ENCODE measurements around the gene GDPD3. TPM values are rescaled to one million over a fixed set of nuclear protein-coding genes. Genes with fewer than 3 reads are reported as not detected.

The GDPD3 gene
- total and polyA plus RNA-seq, 2 of the 13 experiments (the other 11 are each of a cell fraction or from before 2014, with no cell fraction given): 18.7 to 20.6 TPM

GRCh38 chr16:30065102-30065942, 48.0 kb downstream of the GDPD3 start, which contains the start of gene ALDOA (continued):
- no peak for TF ChIP-seq FUBP1 (CRISPR knock-in tag; IDR thresholded peaks at IDR 0.05; ENCODE audit: borderline replicate concordance)
- TF ChIP-seq ZBTB10 (CRISPR knock-in tag; IDR thresholded peaks at IDR 0.05; ENCODE audit: borderline replicate concordance): no peak
- peak; percentile 99 for TF ChIP-seq KDM5B (CRISPR knock-in tag; IDR thresholded peaks at IDR 0.05; ENCODE audit: borderline replicate concordance)
- peak; percentile 95 for TF ChIP-seq KLF13 (CRISPR knock-in tag; IDR thresholded peaks at IDR 0.05)
- TF ChIP-seq HOXD1 (CRISPR knock-in tag; IDR thresholded peaks at IDR 0.05): peak; percentile 83
- peak; percentile 44; the same call in 1 of the 2 replicates for TF ChIP-seq DPF2 (CRISPR knock-in tag; IDR thresholded peaks at IDR 0.05; ENCODE audit: borderline replicate concordance, low read depth)
- peak; percentile 98; the same call in 1 of the 2 replicates for TF ChIP-seq ZNF30 (CRISPR knock-in tag; IDR thresholded peaks at IDR 0.05)
- TF ChIP-seq SAP130 (CRISPR knock-in tag; IDR thresholded peaks at IDR 0.05; ENCODE audit: low read depth): peak; percentile 96
- no peak for TF ChIP-seq ATRX (CRISPR knock-in tag; IDR thresholded peaks at IDR 0.05; ENCODE audit: borderline replicate concordance)
- peak; percentile 96 for TF ChIP-seq ETV6 (CRISPR knock-in tag; conservative IDR thresholded peaks at IDR 0.05)
- no peak for TF ChIP-seq CEBPZ (IDR thresholded peaks at IDR 0.05; ENCODE audit: low read length)
- TF ChIP-seq, protein P1, sequence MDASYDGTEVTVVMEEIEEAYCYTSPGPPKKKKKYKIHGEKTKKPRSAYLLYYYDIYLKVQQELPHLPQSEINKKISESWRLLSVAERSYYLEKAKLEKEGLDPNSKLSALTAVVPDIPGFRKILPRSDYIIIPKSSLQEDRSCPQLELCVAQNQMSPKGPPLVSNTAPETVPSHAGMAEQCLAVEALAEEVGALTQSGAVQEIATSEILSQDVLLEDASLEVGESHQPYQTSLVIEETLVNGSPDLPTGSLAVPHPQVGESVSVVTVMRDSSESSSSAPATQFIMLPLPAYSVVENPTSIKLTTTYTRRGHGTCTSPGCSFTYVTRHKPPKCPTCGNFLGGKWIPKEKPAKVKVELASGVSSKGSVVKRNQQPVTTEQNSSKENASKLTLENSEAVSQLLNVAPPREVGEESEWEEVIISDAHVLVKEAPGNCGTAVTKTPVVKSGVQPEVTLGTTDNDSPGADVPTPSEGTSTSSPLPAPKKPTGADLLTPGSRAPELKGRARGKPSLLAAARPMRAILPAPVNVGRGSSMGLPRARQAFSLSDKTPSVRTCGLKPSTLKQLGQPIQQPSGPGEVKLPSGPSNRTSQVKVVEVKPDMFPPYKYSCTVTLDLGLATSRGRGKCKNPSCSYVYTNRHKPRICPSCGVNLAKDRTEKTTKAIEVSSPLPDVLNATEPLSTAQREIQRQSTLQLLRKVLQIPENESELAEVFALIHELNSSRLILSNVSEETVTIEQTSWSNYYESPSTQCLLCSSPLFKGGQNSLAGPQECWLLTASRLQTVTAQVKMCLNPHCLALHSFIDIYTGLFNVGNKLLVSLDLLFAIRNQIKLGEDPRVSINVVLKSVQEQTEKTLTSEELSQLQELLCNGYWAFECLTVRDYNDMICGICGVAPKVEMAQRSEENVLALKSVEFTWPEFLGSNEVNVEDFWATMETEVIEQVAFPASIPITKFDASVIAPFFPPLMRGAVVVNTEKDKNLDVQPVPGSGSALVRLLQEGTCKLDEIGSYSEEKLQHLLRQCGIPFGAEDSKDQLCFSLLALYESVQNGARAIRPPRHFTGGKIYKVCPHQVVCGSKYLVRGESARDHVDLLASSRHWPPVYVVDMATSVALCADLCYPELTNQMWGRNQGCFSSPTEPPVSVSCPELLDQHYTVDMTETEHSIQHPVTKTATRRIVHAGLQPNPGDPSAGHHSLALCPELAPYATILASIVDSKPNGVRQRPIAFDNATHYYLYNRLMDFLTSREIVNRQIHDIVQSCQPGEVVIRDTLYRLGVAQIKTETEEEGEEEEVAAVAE (CRISPR knock-in tag; IDR thresholded peaks at IDR 0.05; ENCODE audit: borderline replicate concordance): peak; percentile 83
- peak; percentile 94 for TF ChIP-seq ZNF432 (CRISPR knock-in tag; IDR thresholded peaks at IDR 0.05; ENCODE audit: borderline replicate concordance)
- no peak; the same call in 1 of the 2 replicates for TF ChIP-seq ZC3H13 (CRISPR knock-in tag; IDR thresholded peaks at IDR 0.05)

Data from HepG2 (cell line).